SK-N-SH (cell line): ENCODE measurements around the gene TRNP1. TPM values are rescaled to one million over a fixed set of nuclear protein-coding genes. Genes with fewer than 3 reads are reported as not detected.

Source experiments
- CTCF ChIA-PET: fragments of 300-600, 350-600 bp; formaldehyde crosslinking; extraction: SDS; loops from one replicate; lab custom pipeline; 2021; lab: Yijun Ruan, JAX
- POLR2A ChIA-PET: fragments of 350-600 bp; sonication (Branson Sonifier 250); formaldehyde crosslinking; extraction: SDS; loops from one replicate; lab custom pipeline; 2020; ENCODE audit warnings: antibody characterized with exemption, inconsistent platforms; lab: Yijun Ruan, JAX
- DNase-seq: peaks from one replicate; pipeline ENCODE4 v3.0.0; 2012
- H2AFZ ChIP-seq: fragments of 200-600 bp; sonication (generic); 2 replicates; pipeline ENCODE4 v1.8.1; 2016; ENCODE audit warnings: antibody characterized with exemption, mild to moderate bottlenecking, low read depth
- H3F3A ChIP-seq: fragments of 200-600 bp; sonication (generic); replicated peaks from 2 replicates; pipeline ENCODE3; 2016; ENCODE audit warnings: antibody characterized with exemption, mild to moderate bottlenecking; ENCODE audit not compliant: insufficient read depth
- H3K27ac ChIP-seq, 2 experiments: fragments of 200-500 bp in 1 of 2; fragments of 200-600 bp in 1 of 2; sonication (Bioruptor generic) in 1 of 2; sonication (generic), shearing (Covaris generic) in 1 of 2; 2 replicates each; pipeline versions ENCODE4 v1.5.1 to v1.6.1; 2014 to 2016; ENCODE audit warnings: low read depth in 2 of 2, inconsistent platforms in 1 of 2, low read length in 1 of 2, mild to moderate bottlenecking in 1 of 2, mixed read lengths in 1 of 2
- H3K27me3 ChIP-seq: fragments of 200-600 bp; sonication (generic), shearing (Covaris generic); 2 replicates; pipeline ENCODE4 v1.6.1; 2016; ENCODE audit warnings: mixed run types; ENCODE audit not compliant: insufficient read depth
- H3K36me3 ChIP-seq, 2 experiments: fragments of 200-500 bp in 1 of 2; fragments of 200-600 bp in 1 of 2; sonication (Bioruptor generic) in 1 of 2; sonication (generic) in 1 of 2; replicated peaks in 1 of 2; 2 replicates each; pipeline versions ENCODE3 to v1.5.1; 2014 to 2016; ENCODE audit warnings: low read length in 1 of 2, mild to moderate bottlenecking in 1 of 2; ENCODE audit not compliant: insufficient read depth in 2 of 2, control insufficient read depth in 1 of 2
- H3K4me1 ChIP-seq, 2 experiments: fragments of 200-500 bp in 1 of 2; fragments of 200-600 bp in 1 of 2; sonication (Bioruptor generic) in 1 of 2; sonication (generic), shearing (Covaris generic) in 1 of 2; 2 replicates each; pipeline versions ENCODE4 v1.5.1 to v1.6.1; 2014 to 2016; ENCODE audit warnings: low read depth in 1 of 2, low read length in 1 of 2, mixed run types in 1 of 2; ENCODE audit not compliant: insufficient read depth in 2 of 2, control insufficient read depth in 1 of 2
- H3K4me2 ChIP-seq: fragments of 200-600 bp; sonication (generic), shearing (Covaris generic); 2 replicates; pipeline ENCODE4 v1.6.1; 2017; ENCODE audit warnings: mixed run types
- H3K4me3 ChIP-seq, 2 experiments: fragments of 200-500 bp in 1 of 2; fragments of 200-600 bp in 1 of 2; sonication (Bioruptor generic) in 1 of 2; sonication (generic), shearing (Covaris generic) in 1 of 2; 2 replicates each; pipeline versions ENCODE4 v1.5.1 to v1.8.1; 2014 to 2016; ENCODE audit warnings: low read depth in 2 of 2, inconsistent platforms in 1 of 2, low read length in 1 of 2, mild to moderate bottlenecking in 1 of 2, mixed read lengths in 1 of 2, moderate library complexity in 1 of 2
- H3K79me2 ChIP-seq: fragments of 200-600 bp; sonication (generic); 2 replicates; pipeline ENCODE4 v1.8.1; 2017; ENCODE audit warnings: mild to moderate bottlenecking; ENCODE audit not compliant: insufficient read depth
- H3K9ac ChIP-seq: fragments of 200-600 bp; sonication (generic); 2 replicates; pipeline ENCODE4 v1.6.1; 2017; ENCODE audit warnings: mixed run types
- H3K9me2 ChIP-seq: fragments of 200-600 bp; sonication (generic); 2 replicates; pipeline ENCODE4 v1.6.1; 2017; ENCODE audit warnings: mixed run types
- H3K9me3 ChIP-seq: fragments of 200-600 bp; sonication (generic); 2 replicates; pipeline ENCODE4 v1.6.1; 2017; ENCODE audit warnings: mixed run types, mild to moderate bottlenecking, moderate library complexity
- H4K20me1 ChIP-seq: fragments of 200-600 bp; sonication (generic); 2 replicates; pipeline ENCODE4 v1.6.1; 2017; ENCODE audit warnings: mild to moderate bottlenecking, mixed run types; ENCODE audit not compliant: insufficient read depth
- CHD2 ChIP-seq: fragments of 150-350 bp; IDR thresholded peaks from 2 replicates; pipeline ENCODE4 v1.6.1; 2018; ENCODE audit warnings: low read length; ENCODE audit not compliant: partially characterized antibody
- EP300 ChIP-seq, 2 experiments: IDR thresholded peaks; 2 replicates each; pipeline versions ENCODE4 v1.4.0 to v1.6.1; 2012; ENCODE audit warnings: borderline replicate concordance in 1 of 2, low read depth in 1 of 2, low read length in 1 of 2
- FOSL2 ChIP-seq: IDR thresholded peaks from 2 replicates; pipeline ENCODE4 v1.4.0; 2012; ENCODE audit warnings: low read depth, mild to moderate bottlenecking, moderate library complexity, borderline replicate concordance
- FOXJ3 ChIP-seq: sonication (generic); formaldehyde crosslinking; IDR thresholded peaks from 2 replicates; pipeline ENCODE4 v1.5.1; 2020; ENCODE audit warnings: mild to moderate bottlenecking, missing genetic modification reagents
- GATA2 ChIP-seq: sonication (generic); formaldehyde crosslinking; IDR thresholded peaks from 2 replicates; pipeline ENCODE4 v1.5.0; 2020; ENCODE audit warnings: mild to moderate bottlenecking, missing genetic modification reagents
- JUND ChIP-seq: IDR thresholded peaks from 2 replicates; pipeline ENCODE4 v1.4.0; 2012
- NFIC ChIP-seq: IDR thresholded peaks from 2 replicates; pipeline ENCODE4 v1.4.0; 2012; ENCODE audit warnings: borderline replicate concordance
- NRF1 ChIP-seq: IDR thresholded peaks from 2 replicates; pipeline ENCODE4 v1.6.1; 2012; ENCODE audit warnings: low read depth, mild to moderate bottlenecking, low read length
- RXRA ChIP-seq: IDR thresholded peaks from 2 replicates; pipeline ENCODE4 v1.4.0; 2012; ENCODE audit warnings: low read depth, mild to moderate bottlenecking, borderline replicate concordance
- TAF1 ChIP-seq: IDR thresholded peaks from 2 replicates; pipeline ENCODE4 v1.6.1; 2012; ENCODE audit warnings: low read depth, mild to moderate bottlenecking, low read length, moderate library complexity, borderline replicate concordance
- TEAD4 ChIP-seq: IDR thresholded peaks from 2 replicates; pipeline ENCODE4 v1.4.0; 2012; ENCODE audit warnings: mild to moderate bottlenecking, borderline replicate concordance; ENCODE audit not compliant: insufficient read depth
- YY1 ChIP-seq: IDR thresholded peaks from 2 replicates; pipeline ENCODE4 v1.4.0; 2012; ENCODE audit warnings: low read depth, mild to moderate bottlenecking
- WGBS: methylation state at CpG from one replicate; pipeline ENCODE4 v1.1.6; 2017; ENCODE audit warnings: low lambda C conversion rate; 5-methylcytosine and 5-hydroxymethylcytosine counted together
- polyA plus RNA-seq, 3 experiments: library from polyadenylated mRNA; depleted of rRNA; stranded (reverse); fragments of >200 nt; gene quantifications; 2 replicates each; pipeline ENCODE4 v1.2.3, GENCODE V29; 2012
- TF ChIP-seq, protein P1 (sequence below): IDR thresholded peaks from 2 replicates; pipeline ENCODE4 v1.4.0; 2012; ENCODE audit warnings: low read depth
- TF ChIP-seq, protein P2 (sequence below): fragments of 150-350 bp; IDR thresholded peaks from 2 replicates; pipeline ENCODE4 v1.6.1; 2017; ENCODE audit warnings: antibody characterized with exemption, low read length, low read depth, borderline replicate concordance
- TF ChIP-seq, protein P3 (sequence below): fragments of 200-600 bp; sonication (generic); IDR thresholded peaks from 2 replicates; pipeline ENCODE4 v1.6.1; 2017; ENCODE audit warnings: antibody characterized with exemption, mild to moderate bottlenecking, moderate library complexity
- TF ChIP-seq, protein P4 (sequence below): IDR thresholded peaks from 2 replicates; pipeline ENCODE4 v1.6.1; 2012; ENCODE audit warnings: mild to moderate bottlenecking, low read depth, low read length, moderate library complexity
- TF ChIP-seq, protein P5 (sequence below): IDR thresholded peaks from 2 replicates; pipeline ENCODE4 v1.4.0; 2012; ENCODE audit warnings: low read depth, borderline replicate concordance

Gene TRNP1
- polyA plus RNA-seq, 1 of the 3 experiments (the other 2 are of a cell fraction): 8.8 TPM

DNA sequence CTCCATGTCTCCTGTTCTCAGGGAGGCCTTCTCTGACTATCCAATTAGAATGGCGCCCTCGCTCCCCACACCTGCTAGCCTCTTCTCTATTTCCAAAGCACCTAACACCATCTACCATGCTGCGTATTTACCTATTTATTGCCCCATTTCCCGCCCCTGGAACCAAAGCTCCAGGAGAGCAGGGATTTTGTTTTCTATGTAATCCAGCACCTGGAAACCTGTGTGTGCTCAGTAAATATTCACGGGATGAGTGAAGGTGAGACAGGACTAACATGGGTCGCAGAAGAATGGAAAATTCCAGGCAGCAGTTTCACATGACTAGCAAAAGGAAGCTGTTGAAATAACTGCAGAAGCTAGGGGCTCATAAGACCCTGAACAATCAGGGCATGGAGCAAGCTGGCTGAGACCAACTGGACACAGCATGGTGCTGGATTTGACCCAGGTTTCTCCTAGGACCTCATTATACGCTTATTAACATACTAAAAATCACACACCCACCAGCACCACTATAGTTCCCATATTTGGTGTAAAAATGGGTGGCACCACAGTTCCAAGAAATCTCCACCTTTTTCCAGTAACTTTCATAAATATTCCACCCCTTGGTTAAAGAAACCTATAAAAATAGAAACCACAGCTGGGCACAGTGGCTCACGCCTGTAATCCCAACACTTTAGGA lies 34.2 kb downstream of the TRNP1 start:
- H3K4me2 ChIP-seq: no peak overlapping the region
- POLR2A ChIA-PET: no interaction called here
- no peaks in the 10 kb centered on the region for H3K36me3 ChIP-seq
- no peak overlapping the region for H3K27ac ChIP-seq
- no peak for DNase-seq
- no peaks in the 10 kb centered on the region for H3K4me1 ChIP-seq
- TF ChIP-seq, protein P1, sequence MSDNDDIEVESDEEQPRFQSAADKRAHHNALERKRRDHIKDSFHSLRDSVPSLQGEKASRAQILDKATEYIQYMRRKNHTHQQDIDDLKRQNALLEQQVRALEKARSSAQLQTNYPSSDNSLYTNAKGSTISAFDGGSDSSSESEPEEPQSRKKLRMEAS: no peak
- TF ChIP-seq YY1 (no peak), GATA2 (no peak), RXRA (no peak), FOSL2 (no peak), CHD2 (no peak), NFIC (no peak), NRF1 (no peak), TEAD4 (no peak), FOXJ3 (CRISPR knock-in tag) (no peak), EP300 (IDR thresholded peaks at IDR 0.05; ENCODE audit: borderline replicate concordance in 1 of 2, low read depth in 1 of 2, low read length in 1 of 2) (no peak), JUND (no peak), TAF1 (no peak)
- TF ChIP-seq, protein P2, sequence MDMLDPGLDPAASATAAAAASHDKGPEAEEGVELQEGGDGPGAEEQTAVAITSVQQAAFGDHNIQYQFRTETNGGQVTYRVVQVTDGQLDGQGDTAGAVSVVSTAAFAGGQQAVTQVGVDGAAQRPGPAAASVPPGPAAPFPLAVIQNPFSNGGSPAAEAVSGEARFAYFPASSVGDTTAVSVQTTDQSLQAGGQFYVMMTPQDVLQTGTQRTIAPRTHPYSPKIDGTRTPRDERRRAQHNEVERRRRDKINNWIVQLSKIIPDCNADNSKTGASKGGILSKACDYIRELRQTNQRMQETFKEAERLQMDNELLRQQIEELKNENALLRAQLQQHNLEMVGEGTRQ: no peak
- TF ChIP-seq, protein P3, sequence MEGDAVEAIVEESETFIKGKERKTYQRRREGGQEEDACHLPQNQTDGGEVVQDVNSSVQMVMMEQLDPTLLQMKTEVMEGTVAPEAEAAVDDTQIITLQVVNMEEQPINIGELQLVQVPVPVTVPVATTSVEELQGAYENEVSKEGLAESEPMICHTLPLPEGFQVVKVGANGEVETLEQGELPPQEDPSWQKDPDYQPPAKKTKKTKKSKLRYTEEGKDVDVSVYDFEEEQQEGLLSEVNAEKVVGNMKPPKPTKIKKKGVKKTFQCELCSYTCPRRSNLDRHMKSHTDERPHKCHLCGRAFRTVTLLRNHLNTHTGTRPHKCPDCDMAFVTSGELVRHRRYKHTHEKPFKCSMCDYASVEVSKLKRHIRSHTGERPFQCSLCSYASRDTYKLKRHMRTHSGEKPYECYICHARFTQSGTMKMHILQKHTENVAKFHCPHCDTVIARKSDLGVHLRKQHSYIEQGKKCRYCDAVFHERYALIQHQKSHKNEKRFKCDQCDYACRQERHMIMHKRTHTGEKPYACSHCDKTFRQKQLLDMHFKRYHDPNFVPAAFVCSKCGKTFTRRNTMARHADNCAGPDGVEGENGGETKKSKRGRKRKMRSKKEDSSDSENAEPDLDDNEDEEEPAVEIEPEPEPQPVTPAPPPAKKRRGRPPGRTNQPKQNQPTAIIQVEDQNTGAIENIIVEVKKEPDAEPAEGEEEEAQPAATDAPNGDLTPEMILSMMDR: no peak
- TF ChIP-seq, protein P4, sequence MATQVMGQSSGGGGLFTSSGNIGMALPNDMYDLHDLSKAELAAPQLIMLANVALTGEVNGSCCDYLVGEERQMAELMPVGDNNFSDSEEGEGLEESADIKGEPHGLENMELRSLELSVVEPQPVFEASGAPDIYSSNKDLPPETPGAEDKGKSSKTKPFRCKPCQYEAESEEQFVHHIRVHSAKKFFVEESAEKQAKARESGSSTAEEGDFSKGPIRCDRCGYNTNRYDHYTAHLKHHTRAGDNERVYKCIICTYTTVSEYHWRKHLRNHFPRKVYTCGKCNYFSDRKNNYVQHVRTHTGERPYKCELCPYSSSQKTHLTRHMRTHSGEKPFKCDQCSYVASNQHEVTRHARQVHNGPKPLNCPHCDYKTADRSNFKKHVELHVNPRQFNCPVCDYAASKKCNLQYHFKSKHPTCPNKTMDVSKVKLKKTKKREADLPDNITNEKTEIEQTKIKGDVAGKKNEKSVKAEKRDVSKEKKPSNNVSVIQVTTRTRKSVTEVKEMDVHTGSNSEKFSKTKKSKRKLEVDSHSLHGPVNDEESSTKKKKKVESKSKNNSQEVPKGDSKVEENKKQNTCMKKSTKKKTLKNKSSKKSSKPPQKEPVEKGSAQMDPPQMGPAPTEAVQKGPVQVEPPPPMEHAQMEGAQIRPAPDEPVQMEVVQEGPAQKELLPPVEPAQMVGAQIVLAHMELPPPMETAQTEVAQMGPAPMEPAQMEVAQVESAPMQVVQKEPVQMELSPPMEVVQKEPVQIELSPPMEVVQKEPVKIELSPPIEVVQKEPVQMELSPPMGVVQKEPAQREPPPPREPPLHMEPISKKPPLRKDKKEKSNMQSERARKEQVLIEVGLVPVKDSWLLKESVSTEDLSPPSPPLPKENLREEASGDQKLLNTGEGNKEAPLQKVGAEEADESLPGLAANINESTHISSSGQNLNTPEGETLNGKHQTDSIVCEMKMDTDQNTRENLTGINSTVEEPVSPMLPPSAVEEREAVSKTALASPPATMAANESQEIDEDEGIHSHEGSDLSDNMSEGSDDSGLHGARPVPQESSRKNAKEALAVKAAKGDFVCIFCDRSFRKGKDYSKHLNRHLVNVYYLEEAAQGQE: no peak
- TF ChIP-seq, protein P5, sequence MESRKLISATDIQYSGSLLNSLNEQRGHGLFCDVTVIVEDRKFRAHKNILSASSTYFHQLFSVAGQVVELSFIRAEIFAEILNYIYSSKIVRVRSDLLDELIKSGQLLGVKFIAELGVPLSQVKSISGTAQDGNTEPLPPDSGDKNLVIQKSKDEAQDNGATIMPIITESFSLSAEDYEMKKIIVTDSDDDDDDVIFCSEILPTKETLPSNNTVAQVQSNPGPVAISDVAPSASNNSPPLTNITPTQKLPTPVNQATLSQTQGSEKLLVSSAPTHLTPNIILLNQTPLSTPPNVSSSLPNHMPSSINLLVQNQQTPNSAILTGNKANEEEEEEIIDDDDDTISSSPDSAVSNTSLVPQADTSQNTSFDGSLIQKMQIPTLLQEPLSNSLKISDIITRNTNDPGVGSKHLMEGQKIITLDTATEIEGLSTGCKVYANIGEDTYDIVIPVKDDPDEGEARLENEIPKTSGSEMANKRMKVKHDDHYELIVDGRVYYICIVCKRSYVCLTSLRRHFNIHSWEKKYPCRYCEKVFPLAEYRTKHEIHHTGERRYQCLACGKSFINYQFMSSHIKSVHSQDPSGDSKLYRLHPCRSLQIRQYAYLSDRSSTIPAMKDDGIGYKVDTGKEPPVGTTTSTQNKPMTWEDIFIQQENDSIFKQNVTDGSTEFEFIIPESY: no peak
- TF ChIP-seq, all 33 proteins: peak for 0
- Histone ChIP-seq H3K4me3 (no peak overlapping the region), H3F3A (no peaks in the 10 kb centered on the region), H3K9ac (no peak overlapping the region), H3K9me3 (no peaks in the 10 kb centered on the region), H2AFZ (no peak overlapping the region), H3K27me3 (no peaks in the 10 kb centered on the region), H3K9me2 (no peaks in the 10 kb centered on the region), H4K20me1 (no peaks in the 10 kb centered on the region), H3K79me2 (no peaks in the 10 kb centered on the region)
- CTCF ChIA-PET: interaction anchor here (1.1 to 38.3 kb wide), 3 partner anchors 17 to 65 kb away, joined by 3 to 1084 read pairs (median 123); no protein-coding TSS in a partner anchor
- WGBS: 87% methylated on average over 8 of the region's 8 CpGs
